Effector memory CD4-positive, alpha-beta T cell (primary cell): ENCODE measurements around the gene MAPK10.

Experiments
- DNase-seq, 3 donors: peaks; one replicate each; pipeline ENCODE4 v3.0.0-alpha.2; 2020
- H3K27ac ChIP-seq: 2 replicates; pipeline ENCODE4 v1.7.0; 2013; ENCODE audit warnings: mild to moderate bottlenecking, low read length, moderate library complexity; ENCODE audit not compliant: insufficient read depth, poor library complexity, severe bottlenecking
- H3K27me3 ChIP-seq: replicated peaks from 2 replicates; pipeline ENCODE4 v1.7.0; 2013; ENCODE audit warnings: mild to moderate bottlenecking, low read length; ENCODE audit not compliant: insufficient read depth, control insufficient read depth, poor library complexity, severe bottlenecking
- H3K36me3 ChIP-seq: 2 replicates; pipeline ENCODE4 v1.7.0; 2013; ENCODE audit warnings: mild to moderate bottlenecking, low read length, moderate library complexity; ENCODE audit not compliant: control insufficient read depth, insufficient read depth
- H3K4me1 ChIP-seq: 2 replicates; pipeline ENCODE4 v1.7.0; 2013; ENCODE audit warnings: low read length, mild to moderate bottlenecking; ENCODE audit not compliant: control insufficient read depth, insufficient read depth, poor library complexity, severe bottlenecking
- H3K4me3 ChIP-seq: 2 replicates; pipeline ENCODE4 v1.7.0; 2013; ENCODE audit warnings: low read length, low read depth, mild to moderate bottlenecking; ENCODE audit not compliant: insufficient read depth, poor library complexity, severe bottlenecking
- H3K9me3 ChIP-seq: 2 replicates; pipeline ENCODE4 v1.7.0; 2013; ENCODE audit warnings: mild to moderate bottlenecking, low read length, moderate library complexity; ENCODE audit not compliant: control insufficient read depth

MAPK10 gene

GRCh38 chr4:86381431-86381830, 21.6 kb upstream of the MAPK10 start:
- H3K4me3 ChIP-seq = no peak overlapping the region
- H3K36me3 ChIP-seq = no peaks in the 10 kb centered on the region
- no peaks in the 10 kb centered on the region for H3K4me1 ChIP-seq
- no peak for DNase-seq
- H3K27ac ChIP-seq = no peak overlapping the region
- no peaks in the 10 kb centered on the region for H3K9me3 ChIP-seq
- H3K27me3 ChIP-seq = peaks cover 3% of the 10 kb centered on the region

- Histone ChIP-seq H3K36me3 (no peaks in the 10 kb centered on the region), H3K4me1 (no peaks in the 10 kb centered on the region), H3K4me3 (no peak overlapping the region), H3K27me3 (peaks cover 3% of the 10 kb centered on the region), H3K27ac (no peak overlapping the region), H3K9me3 (no peaks in the 10 kb centered on the region)
- DNase-seq = no peak
These were observed 20.4 kb upstream of the MAPK10 start for GRCh38 chr4:86380181-86380724.

- Histone ChIP-seq H3K9me3 (no peaks in the 10 kb centered on the region), H3K36me3 (no peaks in the 10 kb centered on the region), H3K4me3 (no peak overlapping the region), H3K27ac (no peak overlapping the region), H3K27me3 (no peaks in the 10 kb centered on the region), H3K4me1 (no peaks in the 10 kb centered on the region)
- no peak for DNase-seq
These were observed 17.0 kb upstream of the MAPK10 start for GRCh38 chr4:86376850-86377249.

GRCh38 chr4:86368433-86368832, 8.6 kb upstream of the MAPK10 start:
- Histone ChIP-seq H3K36me3 (no peaks in the 10 kb centered on the region), H3K4me3 (no peak overlapping the region), H3K27me3 (no peaks in the 10 kb centered on the region), H3K9me3 (no peaks in the 10 kb centered on the region), H3K27ac (no peak overlapping the region), H3K4me1 (no peaks in the 10 kb centered on the region)
- no peak for DNase-seq

- no peaks in the 10 kb centered on the region for H3K27me3 ChIP-seq
- DNase-seq = no peak
- H3K36me3 ChIP-seq = no peaks in the 10 kb centered on the region
- no peak overlapping the region for H3K4me3 ChIP-seq
- no peak overlapping the region for H3K27ac ChIP-seq
- no peaks in the 10 kb centered on the region for H3K9me3 ChIP-seq
- no peaks in the 10 kb centered on the region for H3K4me1 ChIP-seq
These were observed 7.7 kb upstream of the MAPK10 start for GRCh38 chr4:86367577-86367976.

GRCh38 chr4:86366920-86367319, 7.1 kb upstream of the MAPK10 start:
- no peaks in the 10 kb centered on the region for H3K9me3 ChIP-seq
- no peaks in the 10 kb centered on the region for H3K27me3 ChIP-seq

GRCh38 chr4:86362510-86362909, 2.7 kb upstream of the MAPK10 start:
- Histone ChIP-seq H3K27ac (no peak overlapping the region), H3K27me3 (no peaks in the 10 kb centered on the region), H3K4me1 (no peaks in the 10 kb centered on the region), H3K36me3 (no peaks in the 10 kb centered on the region), H3K9me3 (no peaks in the 10 kb centered on the region), H3K4me3 (no peak overlapping the region)
- DNase-seq = no peak

More at GRCh38 chr4:86366920-86367319, 7.1 kb upstream of the MAPK10 start:
- Histone ChIP-seq H3K4me1 (no peaks in the 10 kb centered on the region), H3K4me3 (no peak overlapping the region), H3K27ac (no peak overlapping the region), H3K36me3 (no peaks in the 10 kb centered on the region)
- no peak for DNase-seq

- H3K36me3 ChIP-seq = no peaks in the 10 kb centered on the region
- no peaks in the 10 kb centered on the region for H3K9me3 ChIP-seq
- H3K27ac ChIP-seq = no peak overlapping the region
- no peaks in the 10 kb centered on the region for H3K4me1 ChIP-seq
- no peak overlapping the region for H3K4me3 ChIP-seq
- H3K27me3 ChIP-seq = no peaks in the 10 kb centered on the region
- no peak for DNase-seq
These were observed 1.6 kb downstream of the MAPK10 start for GRCh38 chr4:86358257-86358656.

GRCh38 chr4:86357608-86358007, 2.2 kb downstream of the MAPK10 start:
- H3K4me3 ChIP-seq = no peak overlapping the region
- no peaks in the 10 kb centered on the region for H3K4me1 ChIP-seq
- no peak overlapping the region for H3K27ac ChIP-seq
- no peaks in the 10 kb centered on the region for H3K27me3 ChIP-seq
- no peak for DNase-seq
- H3K9me3 ChIP-seq = no peaks in the 10 kb centered on the region
- H3K36me3 ChIP-seq = no peaks in the 10 kb centered on the region

- no peaks in the 10 kb centered on the region for H3K36me3 ChIP-seq
- H3K4me3 ChIP-seq = no peak overlapping the region
- H3K27ac ChIP-seq = no peak overlapping the region
- H3K4me1 ChIP-seq = no peaks in the 10 kb centered on the region
- no peak for DNase-seq
- H3K9me3 ChIP-seq = no peaks in the 10 kb centered on the region
- H3K27me3 ChIP-seq = no peaks in the 10 kb centered on the region
These were observed 3.2 kb downstream of the MAPK10 start for GRCh38 chr4:86356425-86357210.
